AG09309 (cell line): ENCODE results near the gene SHB.

Experiments
- DNase-seq: peaks from one replicate; pipeline ENCODE4 v3.0.0-alpha.2; 2010; ENCODE audit warnings: low read depth
- H3K4me3 ChIP-seq: 2 replicates; pipeline ENCODE4 v1.5.1; 2011; ENCODE audit warnings: mild to moderate bottlenecking, low read depth, low read length, moderate library complexity; ENCODE audit not compliant: control insufficient read depth
- CTCF ChIP-seq: IDR thresholded peaks from 2 replicates; pipeline ENCODE4 v1.5.1; 2011; ENCODE audit warnings: mild to moderate bottlenecking, low read depth, low read length, inconsistent platforms; ENCODE audit not compliant: insufficient read depth, control insufficient read depth; ENCODE audit errors: missing control alignments

Gene SHB

GRCh38 chr9:37963936-37964739, 104.9 kb downstream of the SHB start:
- no peak for TF ChIP-seq CTCF
- H3K4me3 ChIP-seq: no peak overlapping the region
- peak; percentile 86 for DNase-seq

GRCh38 chr9:37961351-37961750, 107.7 kb downstream of the SHB start:
- no peak for DNase-seq
- TF ChIP-seq CTCF: no peak
- no peak overlapping the region for H3K4me3 ChIP-seq

GRCh38 chr9:37960631-37961030, 108.4 kb downstream of the SHB start:
- no peak overlapping the region for H3K4me3 ChIP-seq
- no peak for TF ChIP-seq CTCF
- no peak for DNase-seq

- no peak for DNase-seq
- H3K4me3 ChIP-seq: no peak overlapping the region
- no peak for TF ChIP-seq CTCF
These were observed 109.1 kb downstream of the SHB start for GRCh38 chr9:37959976-37960375.

GRCh38 chr9:37958154-37958553, 110.9 kb downstream of the SHB start:
- no peak for DNase-seq
- TF ChIP-seq CTCF: no peak
- no peak overlapping the region for H3K4me3 ChIP-seq

GRCh38 chr9:37957664-37957953, 111.4 kb downstream of the SHB start:
- no peak overlapping the region for H3K4me3 ChIP-seq
- DNase-seq: no peak
- no peak for TF ChIP-seq CTCF
